ENCODE results near the gene DSE. TPM values are rescaled to one million over a fixed set of nuclear protein-coding genes. Genes with fewer than 3 reads are reported as not detected.

The DSE gene
- total RNA-seq, 3 donors from 2014 or later: 2.0 to 4.7 (median 3.4) TPM

DNA sequence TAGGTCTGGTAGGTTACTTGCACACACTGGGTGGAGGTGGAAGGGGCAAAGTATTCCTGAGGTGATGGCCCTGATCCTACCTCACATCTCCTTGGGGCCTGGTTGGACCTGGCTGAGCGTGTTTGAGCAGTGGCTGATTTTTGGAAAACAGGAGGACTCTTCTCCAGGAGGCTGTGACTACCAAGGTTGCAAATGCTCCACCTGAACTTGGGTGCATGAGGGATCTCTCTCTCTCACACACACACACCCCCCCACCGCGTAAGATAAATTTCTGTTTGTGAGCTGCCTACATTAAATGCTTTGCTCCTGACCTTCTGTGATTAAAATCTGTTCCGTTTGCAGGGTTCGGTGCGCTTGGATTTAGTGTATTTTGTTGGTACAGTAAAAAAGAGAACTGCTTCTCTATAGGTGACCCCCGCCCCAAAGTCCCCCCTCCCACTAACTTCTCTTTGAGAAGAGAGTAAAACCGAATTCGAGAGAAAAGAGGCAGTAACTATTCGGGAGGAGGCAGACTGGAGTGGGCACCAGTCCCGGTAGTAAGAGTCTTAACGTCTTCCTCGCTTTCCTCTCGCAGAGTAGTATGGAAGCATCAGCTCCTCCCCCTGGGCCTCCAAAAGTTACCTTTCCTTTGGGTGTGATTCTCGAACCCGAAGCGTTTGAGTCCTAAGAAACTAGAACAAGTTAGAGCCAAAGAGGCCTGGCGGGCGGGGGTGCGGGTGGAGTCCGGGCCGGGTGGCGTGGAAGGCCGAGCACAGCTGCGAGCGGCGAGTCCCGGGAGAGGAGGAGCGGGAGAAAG, 585 bp upstream of the DSE start:
- Mint-ChIP-seq H3K4me3 (peak overlapping the region; percentile 82), H3K27me3 (ENCODE audit: low read depth) (peaks cover 27% of the 10 kb centered on the region), H3K4me1 (ENCODE audit: low read depth) (peaks cover 14% of the 10 kb centered on the region), H3K36me3 (ENCODE audit: insufficient read depth) (no peaks in the 10 kb centered on the region), H3K9me3 (no peaks in the 10 kb centered on the region)
- DNase-seq: no peak
- peak; percentile 5 to 23 for ATAC-seq

DNA sequence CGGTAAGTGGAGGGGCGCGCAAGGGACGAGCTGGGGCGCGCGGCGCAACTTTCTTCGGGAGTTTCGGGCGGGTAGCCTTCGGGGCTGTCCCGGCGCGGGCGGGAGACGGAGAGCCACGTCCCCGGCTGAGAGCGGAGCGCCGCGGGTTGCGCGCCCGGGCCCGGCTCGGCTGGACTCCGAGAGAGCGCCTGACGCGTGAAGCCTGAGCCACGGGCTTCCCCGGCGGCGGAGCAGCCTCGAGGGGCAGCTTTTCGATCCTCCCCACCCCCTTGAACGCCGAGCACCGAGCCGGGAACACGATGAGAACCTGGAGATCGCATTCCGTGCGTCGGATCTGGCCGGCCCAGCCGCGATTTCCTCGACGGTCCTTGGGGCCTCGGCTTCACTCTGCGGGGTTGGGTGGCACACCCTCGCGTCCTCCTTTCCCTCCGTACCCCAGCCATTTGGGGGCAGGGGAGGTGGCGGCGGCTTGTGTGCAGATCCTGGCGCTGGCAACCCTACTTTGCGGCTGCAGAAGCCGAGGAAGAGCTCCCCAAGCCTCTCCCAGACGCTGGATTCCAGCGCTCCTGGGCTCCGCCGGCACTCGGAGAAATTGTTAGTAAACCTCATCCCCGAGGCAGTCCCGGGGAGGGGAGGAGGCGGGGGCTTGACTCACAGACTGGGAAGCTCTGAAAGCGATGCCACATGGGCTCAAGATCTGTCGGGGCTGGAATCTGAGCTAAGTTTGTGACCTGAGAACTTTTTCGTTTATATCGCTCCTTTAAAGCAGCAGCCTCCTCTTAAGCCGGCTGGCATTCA, 572 bp downstream of the DSE start:
- peaks cover 24% of the 10 kb centered on the region for H3K27me3 Mint-ChIP-seq (ENCODE audit: low read depth)
- H3K4me3 Mint-ChIP-seq: peak overlapping the region; percentile 82
- ATAC-seq (peak; percentile 67 to 80), DNase-seq (peak; percentile 25)
- peaks cover 14% of the 10 kb centered on the region for H3K4me1 Mint-ChIP-seq (ENCODE audit: low read depth)
- H3K9me3 Mint-ChIP-seq: no peaks in the 10 kb centered on the region
- no peaks in the 10 kb centered on the region for H3K36me3 Mint-ChIP-seq (ENCODE audit: insufficient read depth)

DNA sequence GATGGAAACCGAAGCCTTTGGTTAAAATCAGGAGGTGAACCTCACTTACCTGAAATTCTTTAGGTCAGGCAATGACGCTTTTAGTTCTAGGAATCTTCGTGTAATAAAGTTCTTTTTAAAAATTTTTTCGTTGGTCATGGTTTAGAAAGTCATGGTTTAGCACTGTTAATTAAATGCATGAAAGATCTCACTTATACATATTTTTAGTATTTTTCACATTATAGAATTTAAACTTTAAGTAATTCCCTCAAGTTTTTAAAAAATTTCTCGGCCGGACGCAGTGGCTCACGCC, 1.1 kb downstream of the DSE start:
- H3K4me1 Mint-ChIP-seq (ENCODE audit: low read depth): peaks cover 14% of the 10 kb centered on the region
- ATAC-seq: no peak
- peaks cover 24% of the 10 kb centered on the region for H3K27me3 Mint-ChIP-seq (ENCODE audit: low read depth)
- H3K4me3 Mint-ChIP-seq: peak overlapping the region; percentile 82
- no peaks in the 10 kb centered on the region for H3K36me3 Mint-ChIP-seq (ENCODE audit: insufficient read depth)
- no peak for DNase-seq
- H3K9me3 Mint-ChIP-seq: no peaks in the 10 kb centered on the region

DNA sequence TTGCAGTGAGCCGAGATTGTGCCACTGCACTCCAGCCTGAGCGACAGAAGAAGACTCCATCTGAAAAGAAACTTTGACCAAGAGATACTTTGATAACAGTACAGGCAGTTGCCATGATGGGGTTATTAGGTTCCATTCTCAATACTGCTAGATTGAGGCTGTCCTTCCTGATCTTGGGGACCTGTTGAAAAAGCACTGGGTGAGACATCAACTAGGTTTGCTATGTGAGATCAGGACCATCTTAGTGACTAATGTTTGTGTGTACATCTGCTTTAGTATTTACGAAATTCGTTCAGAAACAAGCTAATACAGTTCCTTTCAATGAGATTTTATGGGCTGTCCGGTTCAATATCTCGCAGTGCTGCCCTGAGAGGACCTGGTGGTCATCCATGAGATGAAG, 2.6 kb downstream of the DSE start:
- DNase-seq (no peak), ATAC-seq (no peak)
- Mint-ChIP-seq H3K36me3 (ENCODE audit: insufficient read depth) (no peaks in the 10 kb centered on the region), H3K4me3 (no peak overlapping the region), H3K4me1 (ENCODE audit: low read depth) (peaks cover 12% of the 10 kb centered on the region), H3K9me3 (no peaks in the 10 kb centered on the region), H3K27me3 (ENCODE audit: low read depth) (peaks cover 24% of the 10 kb centered on the region)

DNA sequence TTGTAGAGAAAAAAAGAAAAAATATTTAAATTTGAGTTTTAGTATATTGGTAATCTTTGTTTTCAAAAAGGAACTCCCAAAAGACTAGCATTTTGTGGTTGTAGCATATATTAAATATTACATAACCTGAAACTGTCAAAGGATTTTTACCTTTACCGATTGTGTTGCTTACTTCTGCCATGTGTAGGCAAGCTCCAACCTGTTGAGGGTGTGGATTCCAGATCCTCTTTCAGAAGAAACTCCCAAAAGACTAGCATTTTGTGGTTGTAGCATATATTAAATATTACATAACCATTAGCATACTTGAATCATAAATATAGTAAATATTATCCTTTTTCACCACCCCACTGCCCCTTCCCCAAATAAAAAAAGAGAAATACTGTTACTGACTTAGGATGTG, 3.2 kb downstream of the DSE start:
- no peak for ATAC-seq
- peaks cover 24% of the 10 kb centered on the region for H3K27me3 Mint-ChIP-seq (ENCODE audit: low read depth)

DNA sequence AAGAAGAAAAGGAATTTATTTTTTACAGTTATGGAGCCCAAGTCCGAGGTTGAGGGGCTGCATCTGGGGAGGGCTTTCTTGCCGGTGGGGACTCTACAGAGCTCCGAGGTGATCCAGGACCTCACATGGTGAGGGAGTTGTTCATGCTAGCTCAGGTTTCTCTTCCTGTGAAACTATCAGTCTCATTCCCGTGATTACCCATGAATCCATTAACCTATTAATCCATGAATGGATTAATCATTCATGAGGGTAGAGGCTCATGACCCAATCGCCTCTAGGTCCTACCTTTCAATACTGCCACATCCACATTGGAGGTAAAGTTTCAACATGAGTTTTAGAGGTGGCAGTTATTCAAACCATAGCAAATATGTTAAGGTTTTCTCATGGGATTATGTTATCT, 3.8 kb downstream of the DSE start:
- Mint-ChIP-seq H3K4me1 (ENCODE audit: low read depth) (peaks cover 9% of the 10 kb centered on the region), H3K9me3 (no peaks in the 10 kb centered on the region), H3K27me3 (ENCODE audit: low read depth) (peaks cover 24% of the 10 kb centered on the region), H3K4me3 (no peak overlapping the region), H3K36me3 (ENCODE audit: insufficient read depth) (no peaks in the 10 kb centered on the region)
- no peak for DNase-seq
- ATAC-seq: no peak

More for the DNA sequence above, 3.2 kb downstream of the DSE start:
- Mint-ChIP-seq H3K9me3 (no peaks in the 10 kb centered on the region), H3K36me3 (ENCODE audit: insufficient read depth) (no peaks in the 10 kb centered on the region), H3K4me3 (no peak overlapping the region), H3K4me1 (ENCODE audit: low read depth) (peaks cover 12% of the 10 kb centered on the region)
- no peak for DNase-seq

DNA sequence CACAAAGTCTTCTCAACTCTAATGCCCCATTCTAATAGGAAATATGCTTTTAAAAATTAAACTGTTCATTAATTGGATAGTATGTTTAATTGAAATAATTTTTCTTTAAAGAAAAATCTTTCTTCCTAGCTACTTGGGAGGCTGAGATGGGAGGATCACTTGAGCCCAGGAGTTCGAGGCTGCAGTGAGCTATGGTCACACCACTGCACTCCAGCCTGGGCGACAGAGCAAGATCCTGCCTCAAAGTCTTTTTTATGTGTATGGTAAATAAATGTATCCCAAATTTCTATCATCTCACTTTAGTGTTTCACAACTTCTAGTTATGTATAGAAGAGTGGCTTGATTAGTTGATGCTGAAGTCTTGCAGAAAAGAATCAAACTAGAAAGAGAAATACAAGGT, 4.5 kb downstream of the DSE start:
- no peaks in the 10 kb centered on the region for H3K9me3 Mint-ChIP-seq
- no peak for ATAC-seq
- H3K36me3 Mint-ChIP-seq (ENCODE audit: insufficient read depth): no peaks in the 10 kb centered on the region
- DNase-seq: no peak
- H3K4me3 Mint-ChIP-seq: no peak overlapping the region
- H3K4me1 Mint-ChIP-seq (ENCODE audit: low read depth): peaks cover 2% of the 10 kb centered on the region
- H3K27me3 Mint-ChIP-seq (ENCODE audit: low read depth): peaks cover 25% of the 10 kb centered on the region

DNA sequence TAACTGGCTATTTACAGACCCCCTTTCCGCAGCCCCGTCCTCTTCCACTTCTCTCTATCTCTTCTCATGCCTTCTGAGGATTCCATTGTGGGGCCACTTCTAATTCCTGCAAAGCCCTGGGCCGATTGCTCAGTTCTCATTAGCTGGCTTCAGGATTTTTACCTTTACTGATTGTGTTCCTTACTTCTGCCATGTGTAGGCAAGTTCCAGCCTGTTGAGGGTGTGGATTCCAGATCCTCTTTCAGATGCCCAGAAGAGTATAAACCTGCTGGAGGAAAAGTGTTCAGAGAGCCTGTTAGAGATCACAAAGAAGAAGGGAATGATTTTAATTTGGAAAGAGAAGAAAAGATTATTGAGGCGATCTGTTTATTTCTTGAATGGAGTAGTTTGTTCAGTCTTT, 5.4 kb downstream of the DSE start:
- Mint-ChIP-seq H3K9me3 (no peaks in the 10 kb centered on the region), H3K4me3 (no peak overlapping the region), H3K36me3 (ENCODE audit: insufficient read depth) (no peaks in the 10 kb centered on the region), H3K4me1 (ENCODE audit: low read depth) (no peaks in the 10 kb centered on the region), H3K27me3 (ENCODE audit: low read depth) (peaks cover 29% of the 10 kb centered on the region)
- no peak for ATAC-seq
- DNase-seq: no peak

DNA sequence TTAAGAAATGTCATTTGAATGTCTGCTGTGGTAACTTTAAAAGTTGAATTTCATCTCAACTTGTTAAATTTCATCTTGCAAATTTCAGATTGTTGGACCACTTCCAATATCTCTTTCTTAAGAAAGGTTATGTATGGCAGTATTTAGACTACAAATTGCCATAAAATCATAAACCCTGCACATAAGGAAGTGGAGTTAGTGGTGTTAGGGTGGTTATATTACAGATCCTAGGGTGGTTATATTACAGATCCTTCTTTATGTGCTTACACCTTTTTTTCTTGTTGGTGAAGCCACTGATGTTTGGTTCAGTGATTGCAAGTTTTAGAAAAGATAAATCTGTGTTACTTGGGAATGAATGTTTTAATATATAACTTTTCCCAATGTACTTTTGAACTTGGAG, 9.0 kb downstream of the DSE start:
- Mint-ChIP-seq H3K4me1 (ENCODE audit: low read depth) (no peaks in the 10 kb centered on the region), H3K4me3 (no peak overlapping the region), H3K9me3 (no peaks in the 10 kb centered on the region), H3K36me3 (ENCODE audit: insufficient read depth) (no peaks in the 10 kb centered on the region), H3K27me3 (ENCODE audit: low read depth) (peaks cover 11% of the 10 kb centered on the region)
- ATAC-seq (no peak), DNase-seq (no peak)

DNA sequence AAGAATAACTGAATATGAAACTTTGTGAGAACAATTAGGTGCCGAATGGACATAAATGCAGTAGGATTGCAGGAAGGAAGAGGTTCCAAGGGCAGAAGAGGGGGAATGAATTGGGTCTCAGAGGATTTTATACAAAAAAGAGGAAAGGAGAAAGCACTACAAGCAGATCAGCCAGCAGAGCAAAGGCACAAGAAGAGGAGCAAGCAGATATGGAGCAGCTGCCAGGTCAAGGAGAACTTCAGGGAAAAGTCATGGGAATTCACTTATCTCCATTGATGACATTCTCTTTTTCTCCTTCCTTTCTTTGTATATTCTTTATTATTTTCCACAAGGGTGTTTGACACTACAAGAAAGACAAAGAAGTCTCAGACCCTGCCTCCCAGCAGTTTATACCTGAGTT, 9.6 kb downstream of the DSE start:
- DNase-seq (no peak), ATAC-seq (no peak)
- Mint-ChIP-seq H3K9me3 (no peaks in the 10 kb centered on the region), H3K4me1 (ENCODE audit: low read depth) (peaks cover 3% of the 10 kb centered on the region), H3K4me3 (no peak overlapping the region), H3K27me3 (ENCODE audit: low read depth) (peaks cover 14% of the 10 kb centered on the region), H3K36me3 (ENCODE audit: insufficient read depth) (no peaks in the 10 kb centered on the region)

DNA sequence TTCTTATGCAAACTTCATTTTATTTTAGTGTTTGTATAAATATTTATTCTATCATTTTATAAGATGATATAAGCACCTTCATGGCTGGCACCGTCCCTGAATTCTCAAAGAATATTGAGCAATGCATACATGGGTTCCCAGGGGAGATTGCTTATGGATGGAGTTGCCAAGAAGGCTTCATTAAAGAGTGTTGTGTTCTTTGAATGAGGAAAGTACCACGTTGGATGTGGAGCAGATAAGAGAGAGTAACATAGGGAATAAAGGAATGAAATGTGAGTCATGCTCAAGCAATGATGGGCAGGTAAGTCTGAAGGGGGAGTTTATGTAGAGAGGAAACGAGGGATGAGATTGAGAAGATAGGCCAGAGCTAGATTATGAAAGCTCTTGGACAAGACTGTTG, 10.3 kb downstream of the DSE start:
- Mint-ChIP-seq H3K4me3 (no peak overlapping the region), H3K27me3 (ENCODE audit: low read depth) (peaks cover 14% of the 10 kb centered on the region), H3K4me1 (ENCODE audit: low read depth) (peaks cover 3% of the 10 kb centered on the region), H3K36me3 (ENCODE audit: insufficient read depth) (no peaks in the 10 kb centered on the region), H3K9me3 (no peaks in the 10 kb centered on the region)
- ATAC-seq (no peak), DNase-seq (no peak)

DNA sequence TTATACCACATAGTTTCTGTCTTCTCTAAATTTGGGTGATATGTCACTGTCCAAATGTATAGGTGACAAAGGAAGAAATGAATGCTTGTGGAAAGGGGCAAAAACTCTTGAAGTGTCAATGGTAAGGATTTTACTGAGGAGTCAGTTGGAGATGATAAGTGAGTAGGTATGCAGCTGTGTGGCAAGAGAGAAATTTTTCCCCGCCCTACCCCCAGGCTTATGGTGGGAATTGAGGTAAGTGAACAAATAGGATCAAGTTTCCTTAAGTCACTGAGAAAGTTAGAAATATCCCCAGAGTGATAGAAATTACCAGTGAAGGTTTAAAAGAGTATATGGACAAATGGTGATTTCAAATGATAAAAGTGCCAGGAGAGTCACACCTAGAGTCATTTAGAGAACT, 11.8 kb downstream of the DSE start:
- no peaks in the 10 kb centered on the region for H3K9me3 Mint-ChIP-seq
- H3K4me3 Mint-ChIP-seq: no peak overlapping the region
- peaks cover 9% of the 10 kb centered on the region for H3K4me1 Mint-ChIP-seq (ENCODE audit: low read depth)
- H3K36me3 Mint-ChIP-seq (ENCODE audit: insufficient read depth): no peaks in the 10 kb centered on the region
- ATAC-seq (no peak), DNase-seq (no peak)
- peaks cover 10% of the 10 kb centered on the region for H3K27me3 Mint-ChIP-seq (ENCODE audit: low read depth)

DNA sequence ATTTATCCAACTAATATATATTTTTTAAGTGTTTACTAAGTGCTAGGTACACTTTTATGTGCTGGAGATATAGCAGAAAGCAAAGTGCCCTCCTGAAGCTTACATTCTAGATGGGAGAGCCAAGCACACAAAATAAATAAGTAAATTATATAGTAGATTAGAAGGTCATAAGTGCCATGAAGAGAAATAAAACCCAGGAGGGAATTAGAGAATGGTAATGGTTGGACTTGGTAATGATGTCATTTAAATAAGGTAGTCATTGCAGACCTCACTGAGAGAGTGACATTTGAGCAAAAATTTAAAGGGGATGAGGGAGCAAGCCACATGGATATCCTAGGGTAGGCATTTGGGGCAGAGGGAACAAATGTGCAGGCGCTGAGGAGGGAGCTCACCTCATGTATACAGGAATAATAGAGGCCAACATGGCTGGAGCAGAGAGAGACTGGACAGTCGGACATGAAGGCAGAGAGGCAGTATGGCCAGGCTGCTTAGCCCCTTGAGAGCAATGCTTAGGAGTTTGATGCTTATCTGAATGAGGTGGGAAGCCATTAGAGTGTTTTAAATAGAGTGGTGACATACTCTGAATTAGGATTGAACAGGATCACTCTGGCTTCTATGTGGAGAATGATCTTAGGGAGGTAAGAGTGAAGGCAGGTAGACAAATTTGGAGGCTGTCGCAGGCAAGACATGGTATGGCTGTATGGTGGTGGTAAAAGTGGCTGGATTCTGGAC, 14.1 kb downstream of the DSE start:
- H3K9me3 Mint-ChIP-seq: no peaks in the 10 kb centered on the region
- DNase-seq (no peak), ATAC-seq (no peak)
- H3K27me3 Mint-ChIP-seq (ENCODE audit: low read depth): peaks cover 10% of the 10 kb centered on the region
- H3K4me1 Mint-ChIP-seq (ENCODE audit: low read depth): peaks cover 19% of the 10 kb centered on the region
- no peak overlapping the region for H3K4me3 Mint-ChIP-seq
- no peaks in the 10 kb centered on the region for H3K36me3 Mint-ChIP-seq (ENCODE audit: insufficient read depth)

DNA sequence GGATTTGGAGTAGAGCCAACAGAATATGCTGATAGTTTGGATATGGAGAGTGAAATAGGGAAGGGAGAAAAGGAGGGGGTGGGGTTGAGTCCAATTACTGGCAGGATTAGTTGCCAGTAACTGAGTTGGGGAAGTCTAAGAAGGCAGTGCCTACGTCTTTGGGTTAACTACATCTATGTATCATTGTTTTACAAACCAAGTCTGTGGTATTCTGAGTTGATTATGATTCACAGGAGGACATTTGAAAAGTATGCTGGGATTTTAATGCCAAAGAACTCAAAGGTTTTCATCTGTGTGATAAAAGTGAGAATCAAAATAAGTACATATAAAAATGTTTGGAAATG, 14.7 kb downstream of the DSE start:
- peak in 1 of 2 donors; percentile 59 for ATAC-seq
- Mint-ChIP-seq H3K4me3 (no peak overlapping the region), H3K4me1 (ENCODE audit: low read depth) (peaks cover 19% of the 10 kb centered on the region), H3K27me3 (ENCODE audit: low read depth) (peaks cover 8% of the 10 kb centered on the region), H3K9me3 (no peaks in the 10 kb centered on the region), H3K36me3 (ENCODE audit: insufficient read depth) (no peaks in the 10 kb centered on the region)
- DNase-seq: no peak

DNA sequence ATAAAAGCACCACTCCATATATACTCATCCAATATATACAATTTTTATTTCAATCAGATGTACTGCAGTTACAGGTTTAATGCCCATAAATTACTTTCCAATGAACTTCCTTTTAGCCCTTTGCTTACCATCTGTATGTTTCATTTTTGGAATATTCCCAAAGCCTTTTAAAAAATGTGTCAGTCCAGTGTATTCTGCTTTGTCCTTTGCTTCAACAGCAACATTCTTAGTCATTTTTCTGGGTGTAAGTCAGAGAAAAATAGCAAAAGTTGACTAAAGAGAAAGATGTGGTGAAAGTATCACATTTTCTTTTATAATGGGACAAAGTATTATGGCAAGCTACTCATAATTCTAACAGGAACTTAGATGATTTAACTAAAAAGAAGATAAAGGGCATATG, 15.2 kb downstream of the DSE start:
- DNase-seq (no peak), ATAC-seq (no peak)
- Mint-ChIP-seq H3K27me3 (ENCODE audit: low read depth) (peaks cover 8% of the 10 kb centered on the region), H3K36me3 (ENCODE audit: insufficient read depth) (no peaks in the 10 kb centered on the region), H3K4me3 (no peak overlapping the region), H3K4me1 (ENCODE audit: low read depth) (peaks cover 22% of the 10 kb centered on the region), H3K9me3 (no peaks in the 10 kb centered on the region)
